GM19463 (cell line): ENCODE data around the gene MYZAP.

Source experiments
- ATAC-seq: cut with Tn5 transposase; IDR thresholded peaks from one replicate; pipeline ENCODE4 v1.9.1; 2021; ENCODE audit warnings: mild to moderate bottlenecking, moderate library complexity; ENCODE audit not compliant: unreplicated experiment

MYZAP gene

GRCh38 chr15:57656434-57656833 lies 64.7 kb downstream of the MYZAP start:
- no peak for ATAC-seq

- ATAC-seq, result no peak
Measured at GRCh38 chr15:57657619-57658018, 65.9 kb downstream of the MYZAP start.

GRCh38 chr15:57662091-57662744 lies 70.5 kb downstream of the MYZAP start:
- ATAC-seq, result no peak

GRCh38 chr15:57662802-57663201 lies 71.1 kb downstream of the MYZAP start:
- no peak for ATAC-seq

- ATAC-seq, result no peak
Measured at GRCh38 chr15:57663262-57663661, 71.6 kb downstream of the MYZAP start.

- no peak for ATAC-seq
Measured at GRCh38 chr15:57665194-57665593, 73.5 kb downstream of the MYZAP start.

- ATAC-seq, result no peak
Measured at GRCh38 chr15:57665939-57666338, 74.2 kb downstream of the MYZAP start.

GRCh38 chr15:57667171-57667849 lies 75.6 kb downstream of the MYZAP start:
- ATAC-seq, result no peak

GRCh38 chr15:57668016-57668415 lies 76.3 kb downstream of the MYZAP start:
- ATAC-seq, result no peak

GRCh38 chr15:57671636-57672035 lies 79.9 kb downstream of the MYZAP start:
- no peak for ATAC-seq

GRCh38 chr15:57675481-57676181 lies 83.9 kb downstream of the MYZAP start:
- ATAC-seq, result no peak

GRCh38 chr15:57676585-57676984 lies 84.9 kb downstream of the MYZAP start:
- no peak for ATAC-seq

GRCh38 chr15:57677204-57677603 lies 85.5 kb downstream of the MYZAP start:
- ATAC-seq, result no peak

- ATAC-seq, result no peak
Measured at GRCh38 chr15:57680021-57680420, 88.3 kb downstream of the MYZAP start.

GRCh38 chr15:57681011-57681410 lies 89.3 kb downstream of the MYZAP start:
- no peak for ATAC-seq

GRCh38 chr15:57683481-57683880 lies 91.8 kb downstream of the MYZAP start:
- ATAC-seq, result no peak

GRCh38 chr15:57684491-57685151 lies 92.9 kb downstream of the MYZAP start:
- ATAC-seq, result no peak

GRCh38 chr15:57685306-57686095 lies 93.8 kb downstream of the MYZAP start:
- ATAC-seq, result no peak

GRCh38 chr15:57686657-57687056 lies 95.0 kb downstream of the MYZAP start:
- ATAC-seq, result no peak

GRCh38 chr15:57690341-57690966 lies 98.8 kb downstream of the MYZAP start:
- no peak for ATAC-seq
